Gastrocnemius medialis (tissue), 4 donors: ENCODE data around the gene EIF1AD.

ENCODE experiments used
- CTCF ChIP-seq, 5 experiments: fragments of 450-650 bp in 3 of 5; fragments of 200-600 bp in 2 of 5; sonication (generic) in 2 of 5; IDR thresholded peaks in 4 of 5; conservative IDR thresholded peaks in 1 of 5; 1 replicate in 4 of 5; 2 replicates in 1 of 5; pipeline ENCODE4 v1.5.1; 2016 to 2019; ENCODE audit warnings: antibody characterized with exemption in 5 of 5, mild to moderate bottlenecking in 3 of 5, moderate library complexity in 3 of 5
- POLR2A ChIP-seq, 2 donors: fragments of 450-650 bp; IDR thresholded peaks; one replicate each; pipeline ENCODE4 v1.6.1; 2017; ENCODE audit warnings: antibody characterized with exemption in 2 of 2, mild to moderate bottlenecking in 2 of 2, moderate library complexity in 2 of 2

- TF ChIP-seq CTCF (IDR thresholded peaks at IDR 0.05 in 4 of 5, conservative IDR thresholded peaks at IDR 0.05 in 1 of 5) (no peak), POLR2A (IDR thresholded peaks at IDR 0.05) (no peak)
Measured at GRCh38 chr11:66012371-66012945, 10.5 kb upstream of the EIF1AD start.
